H1 (cell line): Measurements from ENCODE around the gene AFF1. TPM values are rescaled to one million over a fixed set of nuclear protein-coding genes. Genes with fewer than 3 reads are reported as not detected.

Experiments
- polyA plus RNA-seq, 7 experiments: library from polyadenylated mRNA; depleted of rRNA in 3 of 7; stranded (reverse) in 5 of 7; unstranded in 2 of 7; fragments of >200 nt in 5 of 7; fragments of 200-250 nt in 2 of 7; gene quantifications; 1 replicate in 5 of 7; 2 replicates in 1 of 7; 4 replicates in 1 of 7; pipeline versions ENCODE4 v1.2.1 to v1.2.3, GENCODE V29; 2011 to 2013; ENCODE audit warnings: missing spikeins in 2 of 7, mixed read lengths in 2 of 7
- total RNA-seq: library from RNA; stranded (reverse); fragmentation: NEBNext Ultra II Directional; extraction: Animal tissue kit (Norgen Biotek cat#: 25700); gene quantifications from 2 replicates; pipeline ENCODE4 v1.2.1, GENCODE V29; 2021
- TF ChIP-seq, protein P1 (sequence below): IDR thresholded peaks from 2 replicates; pipeline ENCODE4 v1.6.1; 2012; ENCODE audit warnings: low read length, inconsistent platforms

AFF1 gene
- total and polyA plus RNA-seq, 2 of the 8 experiments (the other 6 are each of a cell fraction or from before 2014, with no cell fraction given), result 14.8 to 85.5 TPM

DNA sequence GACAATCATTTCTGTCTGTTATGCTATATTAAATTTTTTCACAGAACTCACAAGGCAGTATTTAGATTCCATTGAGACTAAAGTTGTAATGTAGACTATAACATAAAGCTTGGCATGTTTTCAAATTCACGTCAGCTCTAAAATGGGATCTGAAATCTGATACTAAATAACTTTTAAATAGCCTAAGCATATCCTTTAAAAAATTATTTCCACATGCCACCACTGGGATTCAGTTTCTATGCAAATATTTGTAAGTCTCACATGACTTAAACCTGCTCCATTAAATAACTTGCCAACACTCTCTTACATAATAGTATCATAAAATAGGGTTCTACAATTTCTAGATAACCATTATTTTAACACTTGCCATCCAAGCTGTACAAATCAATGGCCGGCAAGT is 253.2 kb downstream of the AFF1 start (continued):
- TF ChIP-seq, protein P1, sequence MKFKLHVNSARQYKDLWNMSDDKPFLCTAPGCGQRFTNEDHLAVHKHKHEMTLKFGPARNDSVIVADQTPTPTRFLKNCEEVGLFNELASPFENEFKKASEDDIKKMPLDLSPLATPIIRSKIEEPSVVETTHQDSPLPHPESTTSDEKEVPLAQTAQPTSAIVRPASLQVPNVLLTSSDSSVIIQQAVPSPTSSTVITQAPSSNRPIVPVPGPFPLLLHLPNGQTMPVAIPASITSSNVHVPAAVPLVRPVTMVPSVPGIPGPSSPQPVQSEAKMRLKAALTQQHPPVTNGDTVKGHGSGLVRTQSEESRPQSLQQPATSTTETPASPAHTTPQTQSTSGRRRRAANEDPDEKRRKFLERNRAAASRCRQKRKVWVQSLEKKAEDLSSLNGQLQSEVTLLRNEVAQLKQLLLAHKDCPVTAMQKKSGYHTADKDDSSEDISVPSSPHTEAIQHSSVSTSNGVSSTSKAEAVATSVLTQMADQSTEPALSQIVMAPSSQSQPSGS, result no peak
